ENCODE data around the gene UFD1.

GRCh38 chr22:19507534-19507861 is 28.5 kb upstream of the UFD1 start:
- TF ChIP-seq POLR2A (IDR thresholded peaks at IDR 0.05; ENCODE audit: low read length): no peak
- no peak for TF ChIP-seq GATA1 (IDR thresholded peaks at IDR 0.05; ENCODE audit: low read depth, low read length)
